HK-2 (cell line): ENCODE data around the gene USP20.

ENCODE experiments used
- DNase-seq: peaks from one replicate; pipeline ENCODE4 v3.0.0-alpha.2; 2018; ENCODE audit not compliant: unreplicated experiment

Gene USP20

DNA sequence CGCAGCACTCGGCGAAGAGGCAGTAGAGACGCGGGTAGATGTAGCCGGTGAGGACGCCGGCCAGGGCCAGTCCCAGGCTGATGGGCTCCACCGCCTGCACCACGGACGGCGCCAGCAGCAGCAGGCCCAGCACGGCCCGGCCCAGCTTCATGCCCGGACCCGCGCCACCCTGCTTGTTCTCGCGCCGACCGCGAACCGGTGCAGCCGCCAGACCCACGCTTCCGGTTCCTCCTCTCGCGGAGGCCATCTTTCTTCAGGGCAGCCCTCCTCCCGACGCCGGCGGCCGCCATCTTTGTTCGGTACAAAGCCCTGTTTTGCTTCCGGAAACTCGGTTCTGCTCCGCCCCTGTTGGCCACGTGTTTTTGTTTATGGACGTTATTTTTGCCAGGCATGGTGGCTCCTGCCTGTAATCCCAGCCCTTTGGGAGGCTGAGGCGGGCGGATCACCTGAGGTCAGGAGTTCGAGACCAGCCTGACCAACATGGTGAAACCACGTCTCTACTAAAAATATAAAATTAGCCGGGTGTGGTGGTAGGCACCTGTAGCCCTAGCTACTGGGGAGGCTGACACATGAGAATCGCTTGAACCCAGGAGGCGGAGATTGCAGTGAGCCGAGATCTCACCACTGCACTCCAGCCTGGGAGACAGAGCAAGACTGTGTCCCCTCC is 11.2 kb upstream of the USP20 start, which contains the start of gene TOR1A:
Gene TOR1A (minus strand): TSS at position 202 of the 667 bp plus-strand sequence. CDS start 51 bp downstream, at position 151.
- DNase-seq = peak; percentile 92

DNA sequence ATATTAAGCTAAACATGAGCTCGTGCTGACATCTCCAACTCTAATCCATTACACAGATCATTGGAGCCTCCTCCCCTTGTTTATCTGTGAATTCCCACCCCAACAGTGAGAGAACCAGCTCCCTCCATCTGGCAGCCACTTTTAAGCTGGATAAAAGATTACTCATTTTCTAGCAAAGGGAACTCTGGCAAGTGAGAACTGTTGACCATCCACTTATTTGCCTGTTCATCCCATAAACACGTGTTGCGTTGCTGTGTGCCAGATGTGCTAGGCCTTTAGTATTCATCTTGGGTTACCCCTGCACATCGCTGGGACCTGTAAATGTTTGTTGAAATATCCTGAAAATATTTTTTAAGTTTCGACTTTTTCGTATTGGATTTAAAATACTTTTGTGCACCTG is 8.9 kb upstream of the USP20 start:
- DNase-seq = no peak

DNA sequence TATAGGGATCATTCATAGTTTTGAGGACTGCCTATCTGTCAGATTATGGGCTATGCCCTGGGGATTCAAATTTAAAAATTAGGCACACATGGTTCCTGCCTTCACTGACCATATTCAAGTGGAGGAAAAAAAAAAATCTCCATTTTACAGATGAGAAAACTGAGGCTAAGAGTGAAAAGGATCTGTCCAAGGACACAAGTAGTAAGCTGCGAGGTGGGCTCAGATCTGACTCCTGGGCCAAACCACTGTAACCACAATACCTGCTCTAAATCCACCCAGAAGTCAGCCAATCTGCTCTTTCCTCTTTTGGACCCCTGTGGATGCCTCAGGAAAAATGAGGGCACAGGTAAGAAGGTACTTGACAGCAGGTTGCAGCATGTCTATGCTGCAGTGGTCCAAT is 8.5 kb upstream of the USP20 start:
- no peak for DNase-seq

DNA sequence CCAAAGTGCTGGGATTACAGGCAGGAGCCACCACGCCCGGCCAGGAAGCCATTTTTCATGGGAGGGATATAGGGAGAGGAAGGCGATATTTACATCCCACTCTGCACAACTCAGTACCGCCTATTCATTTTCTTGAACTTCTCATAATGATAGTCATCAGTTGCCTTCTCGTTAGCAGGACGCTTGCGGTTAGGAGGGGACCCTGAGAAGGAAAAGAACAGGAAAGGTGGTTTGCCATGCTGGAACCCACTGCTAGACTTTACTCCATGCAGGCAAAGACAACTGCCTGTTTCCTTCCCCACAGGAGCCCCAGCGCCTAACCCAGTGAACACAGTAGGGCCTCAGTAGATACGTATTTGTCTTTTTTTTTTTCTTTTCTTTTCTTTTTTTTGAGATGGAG is 7.2 kb upstream of the USP20 start:
- DNase-seq = no peak

DNA sequence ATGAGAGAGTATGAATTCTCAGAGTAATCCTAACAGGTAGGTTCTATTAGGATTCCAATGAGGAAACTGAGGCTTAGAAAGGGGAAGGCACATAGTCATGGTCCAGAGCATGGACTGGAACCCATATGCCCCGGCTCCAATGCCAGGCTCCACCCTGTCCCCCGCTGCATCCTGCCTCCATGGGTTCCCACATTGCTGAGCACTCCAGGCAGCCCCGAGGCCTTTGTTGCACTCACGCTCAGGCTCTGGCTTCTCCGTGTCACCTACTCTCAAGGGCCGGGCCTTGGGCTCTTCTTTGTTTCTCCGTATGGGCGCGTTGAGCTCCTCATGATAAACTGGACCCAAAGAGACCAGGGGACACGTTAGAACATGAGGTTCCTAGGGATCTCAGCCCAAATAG is 6.3 kb upstream of the USP20 start:
- no peak for DNase-seq

DNA sequence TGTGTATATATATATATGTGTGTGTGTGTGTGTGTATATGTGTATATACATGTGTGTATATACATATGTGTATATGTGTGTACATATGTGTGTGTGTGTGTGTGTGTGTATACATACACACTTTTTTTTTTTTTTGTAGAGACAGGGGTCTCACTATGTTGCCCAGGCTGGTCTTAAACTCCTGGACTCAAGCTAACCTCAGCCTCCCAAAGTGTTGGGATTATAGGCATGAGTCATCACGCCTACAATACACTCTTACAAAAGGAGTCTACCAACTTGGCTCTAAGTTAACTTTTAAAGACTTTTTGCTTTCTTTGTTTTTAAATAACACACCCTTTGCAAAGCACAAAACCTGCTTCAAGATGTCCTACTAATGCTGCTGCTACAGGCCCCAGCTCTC is 2.3 kb upstream of the USP20 start:
- no peak for DNase-seq

DNA sequence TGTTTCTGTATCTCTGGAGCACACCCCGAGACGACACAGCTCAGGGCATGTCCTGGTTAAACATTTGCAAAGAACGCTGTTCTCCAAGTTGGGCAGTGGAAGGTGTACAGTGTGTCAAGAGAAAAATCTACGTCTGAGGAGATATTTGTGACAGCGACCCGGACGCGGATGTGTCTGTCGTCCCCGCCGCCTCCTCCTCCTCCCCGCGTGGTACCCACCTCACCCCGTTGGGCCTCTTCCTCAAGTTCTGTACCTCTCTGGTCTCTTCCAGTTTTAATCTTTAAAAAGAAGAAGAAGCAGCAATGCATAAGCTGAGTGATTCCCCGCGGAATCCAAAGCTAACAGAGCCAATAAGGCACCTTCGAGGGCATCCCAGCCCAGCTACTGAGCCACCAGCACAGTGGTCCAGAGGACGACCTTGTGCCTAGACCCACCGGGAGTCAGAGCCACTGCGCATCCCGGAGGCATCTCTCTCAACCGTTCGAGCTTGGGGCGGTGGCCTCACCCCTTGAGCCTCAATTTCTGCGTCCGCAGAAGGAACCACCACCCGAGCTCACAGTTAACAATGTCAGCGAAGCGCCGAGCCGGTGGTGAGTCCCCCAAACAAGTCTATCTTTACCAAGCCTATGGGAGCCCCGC is 650 bp upstream of the USP20 start:
- DNase-seq = peak; percentile 31

DNA sequence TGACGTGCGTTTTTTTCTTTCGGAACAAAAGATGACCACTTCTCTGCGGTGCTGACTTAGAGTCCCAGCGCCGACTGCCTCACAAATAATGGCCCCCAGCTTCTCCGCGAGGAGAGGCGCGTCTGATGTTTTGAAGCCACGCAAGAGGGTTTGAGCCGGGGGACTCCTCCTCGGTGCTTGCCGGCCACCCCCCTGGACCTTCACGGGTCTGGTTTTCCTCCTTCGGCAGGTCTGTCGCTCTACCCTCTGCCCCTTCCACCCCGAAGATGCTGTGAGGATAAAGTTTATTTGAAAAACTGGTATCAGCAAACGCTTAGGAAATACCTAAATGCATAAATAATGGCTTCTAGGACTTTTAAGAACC is 584 bp downstream of the USP20 start:
- DNase-seq = no peak

DNA sequence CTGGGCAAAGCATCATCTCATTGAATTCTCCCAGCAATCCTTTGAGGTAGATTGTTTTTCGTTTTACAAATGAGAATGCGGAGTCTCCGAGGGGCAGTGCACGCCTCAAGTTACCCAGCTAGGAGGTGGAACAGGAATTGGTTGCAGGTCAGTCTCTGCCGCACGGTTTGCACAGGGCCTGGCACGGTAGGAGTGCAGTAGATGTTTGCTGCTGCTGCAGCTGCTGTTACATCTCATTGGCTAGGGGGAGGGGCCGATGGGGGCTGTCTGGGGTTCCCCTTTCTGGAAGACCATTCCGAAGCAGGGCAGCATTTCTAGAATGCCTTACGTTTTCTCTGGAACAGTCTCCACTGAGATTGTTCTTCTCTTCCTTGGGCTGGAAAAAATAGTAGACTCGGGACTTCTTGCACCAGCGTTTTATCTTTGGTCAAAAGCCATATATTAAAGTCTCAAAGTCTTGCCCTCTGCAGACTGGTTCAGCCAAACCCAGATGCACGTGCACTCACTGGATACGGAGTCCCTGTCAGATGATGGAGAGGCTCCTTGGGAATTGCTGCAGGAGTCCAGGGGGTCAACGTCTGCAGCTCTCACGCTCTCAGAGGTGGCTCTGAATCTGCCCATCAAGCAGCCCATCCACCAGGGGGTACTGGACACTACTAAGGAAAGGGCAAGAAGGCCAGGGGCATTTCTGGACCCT is 1.2 kb downstream of the USP20 start:
- DNase-seq = no peak

DNA sequence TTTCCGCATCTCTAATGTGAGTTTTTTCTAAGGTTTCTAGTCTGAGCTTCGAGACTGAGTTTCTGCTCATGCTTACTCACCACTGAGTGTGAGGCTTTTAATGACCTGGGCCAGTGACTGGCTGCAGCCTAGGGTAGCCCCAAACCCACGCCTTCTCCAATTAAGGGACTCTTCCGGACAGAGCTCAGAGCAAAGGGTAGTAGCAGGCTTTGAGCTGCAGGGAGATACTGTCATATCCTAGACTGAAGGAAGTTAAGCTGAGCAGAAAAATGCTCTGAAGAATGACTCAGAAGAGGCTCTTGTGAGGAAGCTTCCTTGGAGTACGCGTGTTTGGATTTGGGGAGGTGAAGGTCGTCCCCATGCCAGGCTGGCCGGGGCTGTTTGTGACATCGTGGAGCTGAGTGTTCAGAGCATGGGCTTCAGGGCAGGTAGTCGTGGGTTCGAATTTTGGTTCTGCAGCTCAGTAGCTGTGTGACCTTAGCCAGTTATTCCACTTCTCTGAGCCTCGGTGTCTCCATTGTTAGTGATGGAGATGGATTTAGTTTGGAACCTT is 3.5 kb downstream of the USP20 start:
- DNase-seq = peak; percentile 54

DNA sequence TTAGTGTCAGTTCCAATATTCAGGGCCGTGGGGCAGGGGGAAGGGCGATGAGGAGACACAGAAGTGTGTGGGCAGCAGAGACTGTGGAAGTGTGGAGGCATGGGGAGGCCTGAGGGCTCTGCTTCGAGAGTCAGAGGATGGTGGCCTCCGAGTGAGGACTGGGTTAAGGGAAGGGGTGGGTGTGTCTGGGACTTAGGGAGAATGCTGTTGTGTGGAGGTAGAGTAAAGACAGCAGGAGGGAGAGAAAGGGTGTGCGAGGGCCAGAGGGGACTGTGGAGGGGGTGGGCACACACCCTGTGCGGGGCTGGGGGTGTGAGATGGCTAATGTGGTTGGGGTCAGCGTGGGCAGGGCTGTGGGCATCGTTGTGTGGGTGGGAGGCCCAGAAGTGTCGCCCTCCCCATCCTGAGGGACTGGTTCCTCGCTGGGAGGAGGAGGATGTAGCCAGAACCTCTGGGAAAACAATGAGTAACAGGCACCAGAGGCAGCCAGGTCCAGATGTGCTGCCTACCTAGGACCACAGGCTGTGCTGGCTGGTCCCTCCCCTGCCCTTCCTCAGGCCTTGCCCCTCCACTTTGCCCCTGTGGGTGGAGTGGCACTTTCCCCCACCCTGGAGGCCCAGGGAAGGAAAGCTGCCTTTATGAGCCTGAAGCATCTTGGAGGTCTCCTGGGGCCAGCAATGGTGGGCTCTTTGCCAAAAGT is 4.2 kb downstream of the USP20 start:
- no peak for DNase-seq

DNA sequence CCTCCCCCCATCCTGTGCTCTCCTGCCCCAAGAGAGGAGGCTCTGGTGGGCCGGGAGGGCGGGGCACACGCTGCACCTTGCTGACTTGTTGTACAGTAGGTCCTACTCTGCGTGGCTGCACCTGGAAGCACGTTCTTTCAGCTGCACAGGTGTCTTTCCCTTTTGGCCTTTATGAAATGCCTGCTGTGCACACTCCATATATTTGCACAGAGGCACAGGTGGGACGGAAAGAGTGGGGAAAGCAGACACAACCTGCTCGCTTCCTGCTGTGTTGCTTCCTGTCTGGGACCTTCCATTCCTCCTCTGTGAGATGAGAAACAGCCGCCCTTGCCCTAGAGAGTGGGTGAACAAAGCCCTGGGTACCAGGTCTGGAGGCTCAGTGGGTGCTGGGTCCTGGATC is 4.8 kb downstream of the USP20 start:
- DNase-seq = no peak

DNA sequence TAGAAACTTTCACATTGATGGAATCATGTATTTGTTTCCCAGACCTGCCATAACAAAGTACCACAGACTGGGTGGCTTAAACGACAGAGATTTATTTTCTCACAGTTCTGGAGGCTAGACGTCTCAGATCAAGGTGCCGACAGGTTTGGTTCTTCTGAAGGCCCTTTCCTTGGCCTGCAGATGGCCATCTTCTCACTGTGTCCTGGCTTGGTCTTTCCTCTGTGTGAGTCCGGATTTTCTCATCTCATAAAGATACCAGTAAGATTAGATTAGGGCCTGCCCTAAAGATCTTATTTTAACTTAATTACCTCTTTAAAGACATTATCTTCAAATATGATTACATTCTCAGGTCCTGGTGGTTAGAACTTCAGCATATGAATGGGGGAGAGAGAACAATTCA is 5.8 kb downstream of the USP20 start:
- DNase-seq = no peak

DNA sequence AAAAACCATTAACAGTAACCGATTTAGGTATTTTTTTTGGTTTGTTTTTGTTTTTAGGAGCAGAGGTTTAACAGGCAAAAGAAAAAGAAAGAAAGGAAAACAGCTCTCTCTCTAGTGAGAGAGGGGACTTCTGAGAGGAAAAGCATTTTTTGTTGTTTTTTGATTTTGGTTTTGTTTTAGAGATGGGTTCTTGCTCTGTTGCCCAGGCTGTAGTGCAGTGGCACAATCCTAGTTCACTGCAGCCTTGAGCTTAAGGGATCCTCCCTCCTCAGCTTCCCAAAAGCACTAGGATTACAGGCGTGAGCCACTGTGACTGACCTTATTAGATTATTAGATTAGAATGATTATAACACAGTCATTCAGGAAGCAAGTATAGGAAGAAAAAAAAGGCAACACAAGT is 10.1 kb downstream of the USP20 start:
- no peak for DNase-seq

DNA sequence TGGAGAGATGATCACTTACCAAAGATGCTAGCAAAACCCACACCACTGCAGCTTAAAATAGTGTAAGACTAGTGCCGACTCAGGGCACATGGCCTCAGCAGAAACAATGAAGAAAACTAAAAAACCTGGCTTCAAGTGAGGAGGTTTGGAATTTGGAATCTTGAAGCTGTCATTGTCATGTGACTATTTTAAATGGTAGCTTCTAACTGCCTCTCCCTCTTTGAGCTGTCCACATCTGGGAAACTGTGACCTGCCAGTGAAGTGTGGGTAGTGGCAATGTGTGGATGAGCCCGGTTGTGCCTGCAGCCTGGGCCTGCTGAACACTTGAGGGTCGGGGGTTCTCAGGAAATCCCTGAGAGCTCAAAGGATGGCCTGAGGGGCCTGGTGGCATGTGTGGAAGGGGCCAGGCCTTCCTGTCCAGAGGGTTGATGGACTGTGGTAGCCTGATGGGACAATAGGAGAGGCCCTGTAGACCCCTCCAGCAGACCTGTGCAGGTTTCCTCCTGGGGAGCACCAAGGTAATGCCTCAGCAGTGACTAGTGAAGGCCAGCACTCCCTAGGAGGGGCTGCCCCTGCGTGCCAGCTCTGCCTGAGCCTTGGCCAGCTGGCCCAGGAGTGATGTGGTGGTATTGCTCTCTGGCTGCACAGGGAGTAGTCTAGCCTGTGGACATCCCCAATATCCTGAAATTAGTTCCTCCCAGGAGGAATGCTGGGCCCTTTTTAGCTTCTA is 13.6 kb downstream of the USP20 start:
- DNase-seq = no peak

DNA sequence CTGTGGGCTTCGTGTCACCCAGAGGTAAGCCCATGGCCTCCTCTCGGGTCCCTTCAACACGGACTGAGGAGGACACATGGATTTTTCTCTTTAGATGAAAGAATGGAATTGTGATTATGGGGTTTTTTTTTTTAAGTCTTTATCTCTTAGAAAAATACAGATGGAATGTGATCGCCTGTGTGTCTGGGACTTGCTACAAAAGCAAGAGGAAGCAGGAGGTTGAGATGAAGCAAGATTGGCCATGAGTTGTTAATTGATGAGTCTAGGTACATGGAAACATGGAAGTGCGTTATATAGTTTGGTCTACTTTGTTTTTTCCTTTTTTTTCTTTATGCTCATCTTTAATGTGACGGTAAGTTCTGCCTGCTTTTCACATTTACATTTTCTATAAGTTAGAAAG is 14.6 kb downstream of the USP20 start:
- no peak for DNase-seq

DNA sequence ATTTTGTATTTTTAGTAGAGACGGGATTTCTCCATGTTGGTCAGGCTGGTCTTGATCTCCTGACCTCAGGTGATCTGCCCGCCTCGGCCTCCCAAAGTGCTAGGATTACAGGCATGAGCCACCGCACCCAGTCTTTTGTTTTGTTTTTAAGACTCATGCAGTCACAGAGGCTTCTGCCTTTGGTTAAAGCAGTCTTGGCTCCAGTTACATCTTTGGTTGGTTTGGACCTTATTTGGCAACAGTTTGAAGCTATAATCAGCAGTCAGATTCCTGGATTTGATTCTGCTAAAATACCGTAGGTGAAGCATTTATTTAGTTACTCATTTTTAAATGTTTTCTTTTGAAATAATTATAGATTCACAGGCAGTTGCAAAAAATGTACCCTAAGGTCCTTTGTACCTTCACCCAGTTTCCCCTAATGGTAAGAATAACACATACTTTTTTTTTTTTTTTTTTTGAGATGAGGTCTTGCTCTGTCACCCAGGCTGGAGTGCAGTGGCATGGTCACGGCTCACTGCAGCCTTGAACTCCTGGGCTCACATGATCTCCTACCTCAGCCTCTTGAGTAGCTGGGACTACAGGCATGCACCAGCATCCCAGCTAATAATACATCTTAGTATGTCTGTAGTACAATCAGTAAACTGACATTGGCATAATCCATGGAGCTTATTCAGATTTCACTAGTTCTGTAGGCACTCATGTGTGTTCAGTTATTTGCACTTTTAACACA is 15.7 kb downstream of the USP20 start:
- DNase-seq = no peak

DNA sequence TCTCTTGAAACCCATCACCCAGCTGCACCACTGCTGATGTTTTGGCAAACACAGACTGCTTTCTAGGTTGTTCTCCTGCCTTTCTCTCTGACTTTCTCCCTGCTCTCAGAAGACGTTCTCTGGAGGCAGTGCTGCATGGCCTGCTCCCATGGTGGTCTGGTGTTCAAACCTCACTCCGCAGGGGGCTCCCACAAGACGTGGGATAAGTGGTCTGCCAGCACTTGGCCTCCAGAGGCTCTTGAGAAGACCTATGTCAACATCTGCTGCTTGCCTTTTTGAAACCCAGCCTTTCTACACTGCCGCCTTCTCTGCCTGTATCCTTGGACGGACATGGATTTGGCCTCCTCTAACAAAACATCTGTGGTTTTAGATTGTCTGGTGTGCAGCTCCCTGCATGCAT is 16.6 kb downstream of the USP20 start:
- DNase-seq = no peak

DNA sequence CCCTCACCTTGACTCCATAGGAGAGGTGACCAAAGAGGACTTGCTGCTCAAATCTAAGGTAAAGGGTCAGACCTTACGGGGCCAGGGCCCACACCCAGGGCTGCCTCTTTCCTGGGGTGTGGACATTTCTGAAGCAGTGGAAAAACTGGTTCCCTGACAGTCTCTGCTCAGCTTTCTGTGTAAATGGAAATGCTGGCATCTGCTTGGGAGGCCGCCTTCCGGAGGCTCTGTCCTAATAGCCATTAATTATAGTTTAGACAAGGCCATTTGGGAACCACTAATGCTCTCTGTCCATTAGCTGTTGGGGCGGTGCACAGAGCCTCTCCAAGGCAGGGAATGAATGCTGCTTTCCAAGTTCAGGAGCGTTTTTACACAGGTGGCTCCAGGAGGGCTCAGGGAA is 17.3 kb downstream of the USP20 start:
- no peak for DNase-seq

DNA sequence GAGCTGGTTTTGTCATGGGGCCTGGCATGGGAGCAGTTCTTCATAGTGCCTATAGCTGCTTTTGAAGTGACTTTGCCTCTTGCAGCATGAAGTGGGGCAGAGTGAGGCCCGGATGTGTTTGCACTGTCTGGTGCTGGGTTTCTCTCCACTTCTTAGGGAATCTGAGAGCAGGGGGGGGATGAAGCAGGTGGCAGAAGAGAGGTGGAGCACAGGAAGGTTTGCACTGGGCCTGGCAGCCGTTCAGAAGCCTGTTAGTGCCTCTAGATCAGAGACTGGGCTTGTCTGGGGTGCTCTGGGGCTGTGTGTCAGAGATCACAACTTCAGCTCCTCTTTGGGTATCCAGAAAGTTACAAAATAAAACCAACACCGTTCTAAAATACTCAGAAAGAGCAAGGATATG is 18.4 kb downstream of the USP20 start:
- no peak for DNase-seq

DNA sequence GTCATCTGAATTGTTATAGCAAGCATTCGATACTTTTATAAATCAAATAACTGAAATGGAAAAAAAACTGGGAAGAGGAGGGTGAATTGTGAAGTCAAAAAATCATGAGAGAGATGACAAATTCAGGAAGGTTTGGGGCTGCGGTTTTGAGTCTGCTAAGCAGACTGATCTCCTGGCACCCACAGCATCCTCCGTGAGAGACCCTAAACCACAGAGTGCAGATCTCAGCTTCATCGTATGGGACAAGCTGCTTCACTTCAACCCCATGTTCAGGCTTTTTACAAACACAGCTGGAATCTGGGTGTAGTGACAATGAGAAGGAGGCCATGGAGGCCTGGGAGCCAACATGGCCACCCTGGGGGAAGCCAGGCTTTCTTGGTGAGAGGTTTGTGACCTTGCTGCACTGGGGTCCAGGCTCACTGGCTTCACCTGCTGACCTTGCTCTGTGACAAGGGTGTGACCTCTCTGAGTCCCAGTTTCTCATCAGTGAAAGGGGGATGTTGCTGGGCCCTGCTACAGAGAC is 19.4 kb downstream of the USP20 start:
- DNase-seq = no peak
